ENCODE results near the gene PDE4B.

PDE4B gene

GRCh38 chr1:66285618-66286270 lies 493.0 kb downstream of the PDE4B start:
- Histone ChIP-seq H3K4me3 (ENCODE audit: low read depth in 1 of 2, low read length in 1 of 2) (no peak overlapping the region), H3K27me3 (no peaks in the 10 kb centered on the region), H3K4me1 (ENCODE audit: control insufficient read depth in 1 of 2, insufficient read depth in 1 of 2, low read depth in 1 of 2, low read length in 1 of 2) (no peaks in the 10 kb centered on the region), H3K9me3 (no peaks in the 10 kb centered on the region), H3K36me3 (no peaks in the 10 kb centered on the region), H3K27ac (no peak overlapping the region)
- no peak for TF ChIP-seq CTCF (IDR thresholded peaks at IDR 0.05)

GRCh38 chr1:66286307-66286706 lies 493.6 kb downstream of the PDE4B start:
- no peak overlapping the region for H3K27ac ChIP-seq
- no peaks in the 10 kb centered on the region for H3K27me3 ChIP-seq
- no peak overlapping the region for H3K4me3 ChIP-seq (ENCODE audit: low read depth in 1 of 2, low read length in 1 of 2)
- no peaks in the 10 kb centered on the region for H3K4me1 ChIP-seq (ENCODE audit: control insufficient read depth in 1 of 2, insufficient read depth in 1 of 2, low read depth in 1 of 2, low read length in 1 of 2)
- H3K36me3 ChIP-seq = no peaks in the 10 kb centered on the region
- no peaks in the 10 kb centered on the region for H3K9me3 ChIP-seq
- no peak for TF ChIP-seq CTCF (IDR thresholded peaks at IDR 0.05)

- Histone ChIP-seq H3K9me3 (no peaks in the 10 kb centered on the region), H3K27me3 (no peaks in the 10 kb centered on the region), H3K36me3 (no peaks in the 10 kb centered on the region), H3K4me1 (ENCODE audit: control insufficient read depth in 1 of 2, insufficient read depth in 1 of 2, low read depth in 1 of 2, low read length in 1 of 2) (no peaks in the 10 kb centered on the region), H3K4me3 (ENCODE audit: low read depth in 1 of 2, low read length in 1 of 2) (no peak overlapping the region), H3K27ac (no peak overlapping the region)
- no peak for TF ChIP-seq CTCF (IDR thresholded peaks at IDR 0.05)
These were observed 495.4 kb downstream of the PDE4B start for GRCh38 chr1:66288048-66288447.

- Histone ChIP-seq H3K27ac (no peak overlapping the region), H3K36me3 (no peaks in the 10 kb centered on the region), H3K27me3 (no peaks in the 10 kb centered on the region), H3K4me3 (ENCODE audit: low read depth in 1 of 2, low read length in 1 of 2) (no peak overlapping the region), H3K4me1 (ENCODE audit: control insufficient read depth in 1 of 2, insufficient read depth in 1 of 2, low read depth in 1 of 2, low read length in 1 of 2) (no peaks in the 10 kb centered on the region), H3K9me3 (no peaks in the 10 kb centered on the region)
- no peak for TF ChIP-seq CTCF (IDR thresholded peaks at IDR 0.05)
These were observed 498.3 kb downstream of the PDE4B start for GRCh38 chr1:66290761-66291530.

- no peak for TF ChIP-seq CTCF (IDR thresholded peaks at IDR 0.05)
- Histone ChIP-seq H3K27me3 (no peaks in the 10 kb centered on the region), H3K4me1 (ENCODE audit: control insufficient read depth in 1 of 2, insufficient read depth in 1 of 2, low read depth in 1 of 2, low read length in 1 of 2) (peaks cover 2 to 5% of the 10 kb centered on the region in 2 experiments), H3K9me3 (no peaks in the 10 kb centered on the region), H3K27ac (no peak overlapping the region), H3K36me3 (no peaks in the 10 kb centered on the region), H3K4me3 (ENCODE audit: low read depth in 1 of 2, low read length in 1 of 2) (no peak overlapping the region)
These were observed 498.8 kb downstream of the PDE4B start for GRCh38 chr1:66291531-66291864.

Data from neutrophil (primary cell).